ENCODE data around the gene COL19A1. TPM values are rescaled to one million over a fixed set of nuclear protein-coding genes. Genes with fewer than 3 reads are reported as not detected.

COL19A1 gene
- total and polyA plus RNA-seq, 2 experiments from 2014 or later = not detected

DNA sequence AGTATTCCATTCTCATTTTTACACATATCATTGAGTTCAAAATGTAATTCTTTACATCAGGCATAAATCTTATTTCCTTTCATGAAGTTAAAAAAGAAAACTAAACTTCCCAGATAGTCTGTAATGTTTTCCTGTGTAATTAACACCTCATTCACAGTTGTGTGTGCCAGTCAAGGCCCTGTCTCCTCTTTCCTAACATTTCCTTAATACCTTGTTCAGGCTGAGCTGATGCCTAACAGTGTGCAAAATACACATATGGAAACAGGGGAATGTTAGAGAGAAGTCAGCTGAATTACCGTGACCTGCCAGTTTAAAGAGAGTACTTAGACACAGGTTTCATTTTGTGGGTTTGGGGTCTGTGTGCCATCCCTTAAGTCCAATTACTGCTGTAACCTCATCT lies 227.8 kb downstream of the COL19A1 start:
- no peaks in the 10 kb centered on the region for H3K36me3 Mint-ChIP-seq (ENCODE audit: low read depth)
- Histone ChIP-seq H2AFZ (no peak overlapping the region), H3K27me3 (ENCODE audit: insufficient read depth) (no peaks in the 10 kb centered on the region), H3K4me1 (ENCODE audit: insufficient read depth) (no peaks in the 10 kb centered on the region), H3K4me2 (no peak overlapping the region), H3K9me2 (ENCODE audit: insufficient read depth) (no peaks in the 10 kb centered on the region), H3F3A (replicated peaks; ENCODE audit: low read depth) (no peaks in the 10 kb centered on the region), H3K4me3 (no peak overlapping the region), H3K27ac (ENCODE audit: low read depth) (no peak overlapping the region), H3K36me3 (ENCODE audit: insufficient read depth) (no peaks in the 10 kb centered on the region), H4K20me1 (replicated peaks; ENCODE audit: insufficient read depth) (no peaks in the 10 kb centered on the region), H3K79me2 (replicated peaks; ENCODE audit: insufficient read depth) (no peaks in the 10 kb centered on the region)
- H3K4me1 Mint-ChIP-seq = no peaks in the 10 kb centered on the region
- TF ChIP-seq EZH2phosphoT487 (IDR thresholded peaks at IDR 0.05; ENCODE audit: unreplicated experiment) = no peak
- TF ChIP-seq, protein P1, sequence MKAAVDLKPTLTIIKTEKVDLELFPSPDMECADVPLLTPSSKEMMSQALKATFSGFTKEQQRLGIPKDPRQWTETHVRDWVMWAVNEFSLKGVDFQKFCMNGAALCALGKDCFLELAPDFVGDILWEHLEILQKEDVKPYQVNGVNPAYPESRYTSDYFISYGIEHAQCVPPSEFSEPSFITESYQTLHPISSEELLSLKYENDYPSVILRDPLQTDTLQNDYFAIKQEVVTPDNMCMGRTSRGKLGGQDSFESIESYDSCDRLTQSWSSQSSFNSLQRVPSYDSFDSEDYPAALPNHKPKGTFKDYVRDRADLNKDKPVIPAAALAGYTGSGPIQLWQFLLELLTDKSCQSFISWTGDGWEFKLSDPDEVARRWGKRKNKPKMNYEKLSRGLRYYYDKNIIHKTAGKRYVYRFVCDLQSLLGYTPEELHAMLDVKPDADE (IDR thresholded peaks at IDR 0.05) = no peak
- TF ChIP-seq STAT1 (IDR thresholded peaks at IDR 0.05; ENCODE audit: unreplicated experiment) = no peak
- no peak for TF ChIP-seq ZNF331 (CRISPR knock-in tag; IDR thresholded peaks at IDR 0.05; ENCODE audit: low read depth)
- no peak for TF ChIP-seq EZH2 (IDR thresholded peaks at IDR 0.05; ENCODE audit: low read depth, unreplicated experiment)
- no peak for TF ChIP-seq CTCF (conservative IDR thresholded peaks at IDR 0.05; ENCODE audit: low read depth in 2 of 2)
- TF ChIP-seq, protein P2, sequence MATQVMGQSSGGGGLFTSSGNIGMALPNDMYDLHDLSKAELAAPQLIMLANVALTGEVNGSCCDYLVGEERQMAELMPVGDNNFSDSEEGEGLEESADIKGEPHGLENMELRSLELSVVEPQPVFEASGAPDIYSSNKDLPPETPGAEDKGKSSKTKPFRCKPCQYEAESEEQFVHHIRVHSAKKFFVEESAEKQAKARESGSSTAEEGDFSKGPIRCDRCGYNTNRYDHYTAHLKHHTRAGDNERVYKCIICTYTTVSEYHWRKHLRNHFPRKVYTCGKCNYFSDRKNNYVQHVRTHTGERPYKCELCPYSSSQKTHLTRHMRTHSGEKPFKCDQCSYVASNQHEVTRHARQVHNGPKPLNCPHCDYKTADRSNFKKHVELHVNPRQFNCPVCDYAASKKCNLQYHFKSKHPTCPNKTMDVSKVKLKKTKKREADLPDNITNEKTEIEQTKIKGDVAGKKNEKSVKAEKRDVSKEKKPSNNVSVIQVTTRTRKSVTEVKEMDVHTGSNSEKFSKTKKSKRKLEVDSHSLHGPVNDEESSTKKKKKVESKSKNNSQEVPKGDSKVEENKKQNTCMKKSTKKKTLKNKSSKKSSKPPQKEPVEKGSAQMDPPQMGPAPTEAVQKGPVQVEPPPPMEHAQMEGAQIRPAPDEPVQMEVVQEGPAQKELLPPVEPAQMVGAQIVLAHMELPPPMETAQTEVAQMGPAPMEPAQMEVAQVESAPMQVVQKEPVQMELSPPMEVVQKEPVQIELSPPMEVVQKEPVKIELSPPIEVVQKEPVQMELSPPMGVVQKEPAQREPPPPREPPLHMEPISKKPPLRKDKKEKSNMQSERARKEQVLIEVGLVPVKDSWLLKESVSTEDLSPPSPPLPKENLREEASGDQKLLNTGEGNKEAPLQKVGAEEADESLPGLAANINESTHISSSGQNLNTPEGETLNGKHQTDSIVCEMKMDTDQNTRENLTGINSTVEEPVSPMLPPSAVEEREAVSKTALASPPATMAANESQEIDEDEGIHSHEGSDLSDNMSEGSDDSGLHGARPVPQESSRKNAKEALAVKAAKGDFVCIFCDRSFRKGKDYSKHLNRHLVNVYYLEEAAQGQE (IDR thresholded peaks at IDR 0.05; ENCODE audit: unreplicated experiment) = no peak
- TF ChIP-seq NANOG (IDR thresholded peaks at IDR 0.05; ENCODE audit: borderline replicate concordance) = no peak
- no peak for TF ChIP-seq POLR2AphosphoS5 (IDR thresholded peaks at IDR 0.05; ENCODE audit: low read depth)
- no peak for TF ChIP-seq ZNF114 (CRISPR knock-in tag; IDR thresholded peaks at IDR 0.05)
- no peak for TF ChIP-seq ZNF462 (CRISPR knock-in tag; IDR thresholded peaks at IDR 0.05)
- TF ChIP-seq JUNB (IDR thresholded peaks at IDR 0.05; ENCODE audit: unreplicated experiment) = no peak
- no peak for TF ChIP-seq CREB1 (CRISPR knock-in tag; IDR thresholded peaks at IDR 0.05; ENCODE audit: low read depth)
- DNase-seq (ENCODE audit: low spot score) (no peak), ATAC-seq (no peak)
- H3K9me3 Mint-ChIP-seq = no peaks in the 10 kb centered on the region
- no peaks in the 10 kb centered on the region for H3K27me3 Mint-ChIP-seq (ENCODE audit: insufficient read depth, low read depth, poor library complexity)
- H3K27ac Mint-ChIP-seq = no peak overlapping the region
- H3K4me3 Mint-ChIP-seq = no peak overlapping the region

Data from GM23338 (cell line).